Endothelial cell of umbilical vein (primary cell): ENCODE measurements around the gene MGAT5.

Experiments used
- CTCF ChIP-seq, 2 donors: IDR thresholded peaks; 1 replicate in 1 of 2; 2 replicates in 1 of 2; pipeline ENCODE4 v1.5.1; 2011; ENCODE audit warnings: low read length in 2 of 2, mild to moderate bottlenecking in 2 of 2, moderate library complexity in 2 of 2, control low read depth in 1 of 2, inconsistent platforms in 1 of 2, low read depth in 1 of 2; ENCODE audit not compliant: insufficient read depth in 1 of 2; ENCODE audit errors: extremely low read depth in 1 of 2
- EZH2 ChIP-seq: IDR thresholded peaks from 2 replicates; pipeline ENCODE4 v1.6.1; 2012; ENCODE audit warnings: borderline replicate concordance, low read depth, mild to moderate bottlenecking, moderate library complexity, low read length, inconsistent platforms; ENCODE audit not compliant: severe bottlenecking
- GATA2 ChIP-seq: IDR thresholded peaks from 2 replicates; pipeline ENCODE4 v1.7.0; 2011; ENCODE audit warnings: low read depth, mild to moderate bottlenecking, moderate library complexity, mixed read lengths, low read length; ENCODE audit not compliant: insufficient read length, insufficient read depth
- JUN ChIP-seq: IDR thresholded peaks from 2 replicates; pipeline ENCODE4 v1.6.1; 2011; ENCODE audit warnings: borderline replicate concordance, low read depth; ENCODE audit not compliant: insufficient read length, insufficient read depth
- MAX ChIP-seq: IDR thresholded peaks from 2 replicates; pipeline ENCODE4 v1.6.1; 2011; ENCODE audit not compliant: insufficient read depth, insufficient read length
- MYC ChIP-seq: IDR thresholded peaks from one replicate; pipeline ENCODE4 v1.6.1; 2011; ENCODE audit warnings: mild to moderate bottlenecking, low read depth, low read length
- POLR2A ChIP-seq: IDR thresholded peaks from 2 replicates; pipeline ENCODE4 v1.6.1; 2012; ENCODE audit warnings: low read depth, mild to moderate bottlenecking, control low read depth, low read length
- POLR2AphosphoS5 ChIP-seq: IDR thresholded peaks from 2 replicates; pipeline ENCODE4 v1.6.1; 2012; ENCODE audit warnings: low read depth, mild to moderate bottlenecking, control low read depth, low read length, moderate library complexity; ENCODE audit not compliant: insufficient read depth

- TF ChIP-seq CTCF (IDR thresholded peaks at IDR 0.05; ENCODE audit: extremely low read depth in 1 of 2, insufficient read depth in 1 of 2, low read depth in 1 of 2, low read length in 2 of 2) (no peak), EZH2 (no peak), POLR2A (no peak), POLR2AphosphoS5 (no peak), MYC (no peak), MAX (no peak), JUN (no peak), GATA2 (no peak)
Observed at GRCh38 chr2:134324947-134325346, 71.1 kb downstream of the MGAT5 start.
